ENCODE data around the gene AMOTL1.

GRCh38 chr11:94922321-94923003 is 154.3 kb downstream of the AMOTL1 start:
- TF ChIP-seq CTCF (IDR thresholded peaks at IDR 0.05) (no peak), RFX5 (IDR thresholded peaks at IDR 0.05; ENCODE audit: low read length) (no peak), EZH2phosphoT487 (IDR thresholded peaks at IDR 0.05; ENCODE audit: borderline replicate concordance, low read depth) (no peak), POLR2AphosphoS5 (IDR thresholded peaks at IDR 0.05; ENCODE audit: low read depth, low read length) (no peak), JUND (IDR thresholded peaks at IDR 0.05) (no peak)
